ENCODE measurements around the gene GBX1.

DNA sequence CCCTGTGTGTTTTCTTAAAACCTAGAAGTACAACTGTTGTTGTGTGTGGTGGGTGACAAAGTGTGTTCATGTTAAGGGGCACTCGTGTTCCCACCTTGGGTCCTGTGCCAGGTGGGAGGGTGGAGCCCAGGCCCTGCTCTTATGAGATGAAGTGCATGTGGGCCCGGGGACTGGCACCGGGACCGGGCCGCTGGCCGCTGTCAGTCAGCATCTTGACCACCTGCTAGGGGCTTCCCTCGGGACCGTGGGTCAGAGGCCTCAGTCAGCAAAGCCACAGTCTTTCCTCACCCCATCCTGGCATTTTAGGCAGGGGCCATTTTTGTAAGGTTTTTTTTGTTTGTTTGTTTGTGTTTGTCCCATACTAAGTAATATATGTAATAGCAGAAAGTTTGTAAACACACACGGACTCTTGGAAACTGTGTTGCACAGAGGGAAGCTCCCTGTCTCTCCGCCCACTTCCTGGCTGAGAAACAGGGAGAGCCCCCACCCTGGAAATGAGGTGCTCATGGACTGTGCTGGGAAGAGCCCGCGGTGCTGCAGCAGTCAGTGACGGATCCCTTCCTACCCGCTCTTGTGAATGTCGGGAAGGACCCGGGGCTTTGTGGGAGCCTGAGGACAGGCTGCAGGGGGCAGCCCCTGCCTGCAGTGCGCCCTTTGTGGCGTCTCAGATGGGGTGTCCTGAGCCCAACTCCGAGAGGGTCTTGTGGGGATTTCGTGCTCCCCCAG lies 67.8 kb downstream of the GBX1 start:
- TF ChIP-seq, protein P1, sequence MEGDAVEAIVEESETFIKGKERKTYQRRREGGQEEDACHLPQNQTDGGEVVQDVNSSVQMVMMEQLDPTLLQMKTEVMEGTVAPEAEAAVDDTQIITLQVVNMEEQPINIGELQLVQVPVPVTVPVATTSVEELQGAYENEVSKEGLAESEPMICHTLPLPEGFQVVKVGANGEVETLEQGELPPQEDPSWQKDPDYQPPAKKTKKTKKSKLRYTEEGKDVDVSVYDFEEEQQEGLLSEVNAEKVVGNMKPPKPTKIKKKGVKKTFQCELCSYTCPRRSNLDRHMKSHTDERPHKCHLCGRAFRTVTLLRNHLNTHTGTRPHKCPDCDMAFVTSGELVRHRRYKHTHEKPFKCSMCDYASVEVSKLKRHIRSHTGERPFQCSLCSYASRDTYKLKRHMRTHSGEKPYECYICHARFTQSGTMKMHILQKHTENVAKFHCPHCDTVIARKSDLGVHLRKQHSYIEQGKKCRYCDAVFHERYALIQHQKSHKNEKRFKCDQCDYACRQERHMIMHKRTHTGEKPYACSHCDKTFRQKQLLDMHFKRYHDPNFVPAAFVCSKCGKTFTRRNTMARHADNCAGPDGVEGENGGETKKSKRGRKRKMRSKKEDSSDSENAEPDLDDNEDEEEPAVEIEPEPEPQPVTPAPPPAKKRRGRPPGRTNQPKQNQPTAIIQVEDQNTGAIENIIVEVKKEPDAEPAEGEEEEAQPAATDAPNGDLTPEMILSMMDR (IDR thresholded peaks at IDR 0.05): no peak
- no peak for TF ChIP-seq EZH2 (IDR thresholded peaks at IDR 0.05)

Measured in neural progenitor cell (in vitro differentiated cells).